Measurements from ENCODE around the gene SLC20A1.

Gene SLC20A1

GRCh38 chr2:112712465-112712864 lies 66.7 kb downstream of the SLC20A1 start:
- no peak for DNase-seq

GRCh38 chr2:112712903-112713584 lies 67.3 kb downstream of the SLC20A1 start:
- DNase-seq: peak; percentile 27

All from kidney glomerular epithelial cell (primary cell).